Kidney epithelial cell (primary cell): Measurements from ENCODE around the gene MC1R. TPM values are rescaled to one million over a fixed set of nuclear protein-coding genes. Genes with fewer than 3 reads are reported as not detected.

Experiments used
- DNase-seq: peaks from one replicate; pipeline ENCODE4 v3.0.0-alpha.2; 2010; ENCODE audit warnings: low read depth
- H3K27me3 ChIP-seq: 2 replicates; pipeline ENCODE4 v1.6.0; 2011; ENCODE audit warnings: low read length; ENCODE audit not compliant: control insufficient read depth, insufficient read depth
- H3K36me3 ChIP-seq: 2 replicates; pipeline ENCODE4 v1.5.1; 2011; ENCODE audit warnings: low read length; ENCODE audit not compliant: control insufficient read depth, insufficient read depth
- H3K4me3 ChIP-seq: 2 replicates; pipeline ENCODE4 v1.5.1; 2011; ENCODE audit warnings: low read depth, mild to moderate bottlenecking, control low read depth, low read length
- CTCF ChIP-seq: IDR thresholded peaks from 2 replicates; pipeline ENCODE4 v1.5.1; 2011; ENCODE audit warnings: mild to moderate bottlenecking, moderate library complexity, low read length, control low read depth, inconsistent platforms; ENCODE audit not compliant: insufficient read depth, poor library complexity, severe bottlenecking
- total RNA-seq: library from RNA; depleted of rRNA; stranded (reverse); fragments of >200 nt; gene quantifications from 2 replicates; pipeline ENCODE4 v1.2.3, GENCODE V29; 2015

Gene MC1R
- total RNA-seq, 1 donor from 2014 or later, result 3.0 TPM

- Histone ChIP-seq H3K4me3 (no peak overlapping the region), H3K27me3 (no peaks in the 10 kb centered on the region), H3K36me3 (no peaks in the 10 kb centered on the region)
- no peak for TF ChIP-seq CTCF
- DNase-seq, result no peak
Measured at GRCh38 chr16:89953671-89954406, 35.2 kb downstream of the MC1R start.

GRCh38 chr16:89954462-89954861, 35.8 kb downstream of the MC1R start:
- Histone ChIP-seq H3K4me3 (no peak overlapping the region), H3K36me3 (no peaks in the 10 kb centered on the region), H3K27me3 (no peaks in the 10 kb centered on the region)
- no peak for TF ChIP-seq CTCF
- DNase-seq, result no peak

- TF ChIP-seq CTCF, result no peak
- no peak for DNase-seq
- no peak overlapping the region for H3K4me3 ChIP-seq
- no peaks in the 10 kb centered on the region for H3K27me3 ChIP-seq
- H3K36me3 ChIP-seq, result peaks cover 1% of the 10 kb centered on the region
Measured at GRCh38 chr16:89955001-89955685, 36.5 kb downstream of the MC1R start.

- no peak overlapping the region for H3K4me3 ChIP-seq
- no peak for DNase-seq
- H3K36me3 ChIP-seq, result peaks cover 1% of the 10 kb centered on the region
- no peaks in the 10 kb centered on the region for H3K27me3 ChIP-seq
- TF ChIP-seq CTCF, result no peak
Measured at GRCh38 chr16:89956505-89957215, 38.0 kb downstream of the MC1R start.

GRCh38 chr16:89957216-89957785, 38.6 kb downstream of the MC1R start:
- Histone ChIP-seq H3K4me3 (no peak overlapping the region), H3K27me3 (no peaks in the 10 kb centered on the region), H3K36me3 (peaks cover 1% of the 10 kb centered on the region)
- TF ChIP-seq CTCF, result no peak
- DNase-seq, result no peak
